ENCODE measurements around the gene RHCG. TPM values are rescaled to one million over a fixed set of nuclear protein-coding genes. Genes with fewer than 3 reads are reported as not detected.

The RHCG gene
- total RNA-seq, 1 experiment from 2014 or later: not detected

- H3K4me3 ChIP-seq (ENCODE audit: low read length): no peak overlapping the region
- no peaks in the 10 kb centered on the region for H3K9me2 ChIP-seq (replicated peaks; ENCODE audit: low read length)
- H4K20me1 ChIP-seq (ENCODE audit: low read length): no peaks in the 10 kb centered on the region
- H3K36me3 ChIP-seq (ENCODE audit: low read depth, low read length): no peaks in the 10 kb centered on the region
- H3K4me1 ChIP-seq (ENCODE audit: insufficient read depth, low read length): peaks cover 16% of the 10 kb centered on the region
- DNase-seq (peak; percentile 80), ATAC-seq (peak; percentile 63)
- H2AFZ ChIP-seq (ENCODE audit: low read length): peak overlapping the region; percentile 44; the same call in 1 of the 2 replicates
- H3K27ac ChIP-seq (ENCODE audit: low read length): peak overlapping the region; percentile 88
- peak overlapping the region; percentile 29 for H3K4me2 ChIP-seq (ENCODE audit: low read length)
- intact Hi-C loops (cut with micrococcal nuclease): no loop called here
- CTCF ChIA-PET: no interaction called here
- no peaks in the 10 kb centered on the region for H3K9me3 ChIP-seq (ENCODE audit: low read length)
- TF ChIP-seq EZH2 (IDR thresholded peaks at IDR 0.05; ENCODE audit: low read length, unreplicated experiment) (no peak), EZH2phosphoT487 (IDR thresholded peaks at IDR 0.05; ENCODE audit: borderline replicate concordance, low read length) (no peak), CTCF (conservative IDR thresholded peaks at IDR 0.05; ENCODE audit: low read depth, low read length) (no peak)
- H3F3A ChIP-seq (ENCODE audit: low read length, unreplicated experiment): no peaks in the 10 kb centered on the region
- no peaks in the 10 kb centered on the region for H3K79me2 ChIP-seq (ENCODE audit: low read length)
- peak overlapping the region; percentile 47 for H3K9ac ChIP-seq (ENCODE audit: low read length)
- BruUV-seq (replicated peaks): no TSS peak
- H3K27me3 ChIP-seq (ENCODE audit: low read length): no peaks in the 10 kb centered on the region
- POLR2A ChIA-PET (ENCODE audit: unreplicated experiment): no interaction called here
Measured at GRCh38 chr15:89514596-89515406, 18.4 kb upstream of the RHCG start.

- no peaks in the 10 kb centered on the region for H3K79me2 ChIP-seq (ENCODE audit: low read length)
- H3K4me1 ChIP-seq (ENCODE audit: insufficient read depth, low read length): peaks cover 16% of the 10 kb centered on the region
- intact Hi-C loops (cut with micrococcal nuclease): no loop called here
- H3K9ac ChIP-seq (ENCODE audit: low read length): peak overlapping the region; percentile 47
- ATAC-seq: no peak
- no peaks in the 10 kb centered on the region for H3F3A ChIP-seq (ENCODE audit: low read length, unreplicated experiment)
- TF ChIP-seq EZH2 (IDR thresholded peaks at IDR 0.05; ENCODE audit: low read length, unreplicated experiment) (no peak), CTCF (conservative IDR thresholded peaks at IDR 0.05; ENCODE audit: low read depth, low read length) (no peak), EZH2phosphoT487 (IDR thresholded peaks at IDR 0.05; ENCODE audit: borderline replicate concordance, low read length) (no peak)
- H2AFZ ChIP-seq (ENCODE audit: low read length): peak overlapping the region; percentile 32; the same call in 1 of the 2 replicates
- H3K9me3 ChIP-seq (ENCODE audit: low read length): no peaks in the 10 kb centered on the region
- ChIA-PET POLR2A (ENCODE audit: unreplicated experiment) (no interaction called here), CTCF (no interaction called here)
- peak overlapping the region; percentile 88 for H3K27ac ChIP-seq (ENCODE audit: low read length)
- BruUV-seq (replicated peaks): no TSS peak
- H3K9me2 ChIP-seq (replicated peaks; ENCODE audit: low read length): no peaks in the 10 kb centered on the region
- no peak for DNase-seq
- H4K20me1 ChIP-seq (ENCODE audit: low read length): no peaks in the 10 kb centered on the region
- H3K4me2 ChIP-seq (ENCODE audit: low read length): peak overlapping the region; percentile 27; the same call in 1 of the 2 replicates
- H3K36me3 ChIP-seq (ENCODE audit: low read depth, low read length): no peaks in the 10 kb centered on the region
- no peak overlapping the region for H3K4me3 ChIP-seq (ENCODE audit: low read length)
- H3K27me3 ChIP-seq (ENCODE audit: low read length): no peaks in the 10 kb centered on the region
Measured at GRCh38 chr15:89514186-89514585, 17.8 kb upstream of the RHCG start.

GRCh38 chr15:89513284-89513683 is 16.9 kb upstream of the RHCG start:
- Histone ChIP-seq H3K9me2 (replicated peaks; ENCODE audit: low read length) (no peaks in the 10 kb centered on the region), H3K27me3 (ENCODE audit: low read length) (no peaks in the 10 kb centered on the region), H3K36me3 (ENCODE audit: low read depth, low read length) (no peaks in the 10 kb centered on the region), H3K4me3 (ENCODE audit: low read length) (no peak overlapping the region), H3K9ac (ENCODE audit: low read length) (no peak overlapping the region), H3K4me1 (ENCODE audit: insufficient read depth, low read length) (peaks cover 16% of the 10 kb centered on the region), H3K27ac (ENCODE audit: low read length) (no peak overlapping the region), H3K4me2 (ENCODE audit: low read length) (no peak overlapping the region), H3K9me3 (ENCODE audit: low read length) (no peaks in the 10 kb centered on the region), H2AFZ (ENCODE audit: low read length) (no peak overlapping the region), H3F3A (ENCODE audit: low read length, unreplicated experiment) (no peaks in the 10 kb centered on the region), H3K79me2 (ENCODE audit: low read length) (no peaks in the 10 kb centered on the region), H4K20me1 (ENCODE audit: low read length) (no peaks in the 10 kb centered on the region)
- intact Hi-C loops (cut with micrococcal nuclease): no loop called here
- ChIA-PET CTCF (no interaction called here), POLR2A (ENCODE audit: unreplicated experiment) (no interaction called here)
- ATAC-seq: no peak
- no peak for TF ChIP-seq CTCF (conservative IDR thresholded peaks at IDR 0.05; ENCODE audit: low read depth, low read length)
- no peak for TF ChIP-seq EZH2 (IDR thresholded peaks at IDR 0.05; ENCODE audit: low read length, unreplicated experiment)
- TF ChIP-seq EZH2phosphoT487 (IDR thresholded peaks at IDR 0.05; ENCODE audit: borderline replicate concordance, low read length): no peak
- no peak for DNase-seq
- no TSS peak for BruUV-seq (replicated peaks)
